COLO829 (cell line): ENCODE results near the gene SIGLEC6.
"Not testable (repeated sequence)": the region's sequence is repeated elsewhere in the genome, so short reads cannot be mapped to it uniquely, and the experiment has no call there.

Experiments used
- DNase-seq: peaks from one replicate; pipeline ENCODE4 v3.0.0; 2012; ENCODE audit warnings: low spot score

The SIGLEC6 gene

DNA sequence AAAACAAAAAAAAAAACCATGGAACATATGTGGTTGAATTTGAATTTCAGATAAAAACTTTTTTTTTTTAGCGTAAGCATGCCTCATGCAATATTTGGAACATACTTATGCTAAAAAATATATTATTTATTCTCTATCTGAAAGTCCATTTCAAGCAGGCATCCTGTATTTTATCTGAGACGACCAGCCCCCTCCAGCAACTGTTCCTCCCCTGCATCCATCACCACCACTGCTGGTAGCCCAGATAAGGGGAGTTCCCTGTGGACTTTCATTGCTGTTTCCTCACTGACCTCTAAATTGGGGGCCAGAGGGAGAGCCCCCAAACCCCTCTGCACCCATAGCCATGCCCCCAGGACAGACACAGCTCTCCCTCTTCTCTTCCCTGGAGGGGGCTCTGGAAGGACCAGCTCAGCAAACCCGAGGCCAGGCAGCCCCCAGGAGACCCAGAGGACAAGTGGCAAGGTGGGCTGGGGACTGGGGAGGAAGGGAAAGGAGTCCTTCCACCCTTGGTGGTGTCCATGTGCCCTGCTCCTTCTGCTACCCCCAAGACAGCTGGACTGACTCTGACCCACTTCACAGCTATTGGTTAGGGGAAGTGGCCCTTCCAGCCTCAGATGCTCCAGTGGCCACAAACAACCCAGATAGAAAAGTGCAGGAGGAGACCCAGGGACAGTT is 23.3 kb downstream of the SIGLEC6 start:
- no peak for DNase-seq

- DNase-seq: no peak
Observed at GRCh38 chr19:51507640-51508058, 23.8 kb downstream of the SIGLEC6 start.

DNA sequence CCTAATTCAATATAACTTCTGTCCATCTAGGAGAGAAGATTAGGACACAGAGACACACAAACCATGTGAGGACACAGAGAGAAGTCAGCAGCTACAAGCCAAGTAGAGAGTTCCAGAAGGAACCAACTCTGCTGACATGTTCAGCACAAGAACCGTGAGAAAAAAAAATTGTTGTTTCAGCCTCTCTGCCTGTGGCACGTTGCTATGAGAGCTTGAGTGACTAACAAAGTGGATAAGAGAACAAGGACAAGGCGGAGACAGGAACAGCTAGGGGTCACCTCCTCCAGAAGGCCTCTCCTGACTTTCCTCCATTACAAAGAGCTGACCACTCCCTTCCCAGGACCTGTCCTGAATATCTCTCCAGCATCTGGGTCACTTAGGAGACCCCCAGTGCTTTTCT is 24.3 kb downstream of the SIGLEC6 start:
- DNase-seq: no peak

GRCh38 chr19:51505904-51506303 is 25.6 kb downstream of the SIGLEC6 start:
- no peak for DNase-seq

DNA sequence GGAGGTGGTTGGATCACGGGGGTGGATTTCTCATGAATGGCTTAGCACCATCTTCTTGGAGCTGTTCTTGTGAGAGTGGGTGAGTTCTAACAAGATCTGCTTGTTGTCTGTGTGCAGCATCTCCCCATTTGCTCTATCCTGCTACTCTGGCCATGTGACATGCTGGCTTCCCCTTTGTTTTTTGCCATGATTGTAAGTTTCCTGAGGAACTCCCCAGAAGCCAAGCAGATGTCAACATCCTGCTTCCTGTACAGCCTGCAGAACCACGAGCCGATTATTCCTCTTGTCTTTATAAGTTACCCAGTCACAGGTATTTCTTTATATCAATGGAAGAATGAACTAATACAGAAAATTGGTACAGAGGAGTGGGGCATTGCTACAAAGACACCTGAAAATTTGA is 27.6 kb downstream of the SIGLEC6 start:
- no peak for DNase-seq

DNA sequence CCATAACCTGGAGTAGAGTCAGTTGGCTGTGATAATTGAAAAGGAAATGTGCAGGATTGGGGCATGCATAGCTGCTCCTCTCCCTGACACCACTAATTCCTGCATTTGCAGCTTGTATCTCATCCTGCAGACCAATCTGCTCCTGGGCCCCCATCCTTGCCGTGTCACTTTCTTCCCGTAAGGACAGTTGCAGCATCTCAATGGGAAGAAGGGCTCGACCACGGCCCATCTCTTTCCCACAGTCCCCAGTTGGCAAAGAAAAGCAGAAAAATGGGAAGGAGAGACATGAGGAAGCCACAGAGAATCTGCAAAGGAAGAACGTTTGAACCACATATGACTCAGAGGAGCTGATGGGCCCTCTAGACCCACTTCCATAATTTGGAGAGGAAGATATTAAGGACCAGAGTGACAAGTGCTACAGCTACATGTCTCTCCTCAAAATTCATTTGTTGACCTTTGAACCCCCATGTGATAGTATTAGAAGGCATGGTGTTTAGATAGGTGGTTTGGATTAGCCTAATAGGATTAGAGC is 28.1 kb downstream of the SIGLEC6 start:
- no peak for DNase-seq

DNA sequence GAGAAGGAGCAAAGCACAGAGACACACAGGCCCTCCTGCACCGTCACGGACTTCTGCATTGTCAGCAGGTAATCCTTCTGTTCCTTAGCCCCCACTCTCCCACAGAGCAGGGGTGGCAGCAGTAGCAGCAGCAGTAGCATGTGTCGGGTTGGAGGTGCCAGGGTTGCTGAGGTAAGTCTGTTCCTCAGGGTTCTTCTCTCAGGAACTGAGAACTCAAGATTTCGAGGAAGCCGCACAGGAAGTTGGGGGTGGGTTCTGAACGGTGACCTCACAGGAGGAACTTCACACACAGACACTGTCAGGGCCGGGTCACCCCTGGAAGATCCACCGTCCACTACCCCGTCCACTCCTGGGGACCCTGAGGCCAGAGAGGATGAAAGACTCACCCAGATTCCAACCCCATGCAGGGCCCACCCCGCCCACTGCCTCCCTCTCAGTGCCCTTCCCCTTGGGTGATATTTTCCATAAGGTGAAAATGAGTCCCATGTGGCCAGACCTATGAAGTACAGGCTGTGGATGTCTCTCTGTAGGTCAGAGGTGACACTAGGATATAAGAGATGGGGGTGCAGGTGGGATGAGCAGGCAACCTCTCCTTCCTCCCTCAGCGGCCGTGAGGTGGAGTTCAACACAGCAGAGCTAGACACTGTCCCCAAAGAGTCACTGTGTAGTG is 29.7 kb downstream of the SIGLEC6 start, which contains the start of gene SIGLEC12:
Gene SIGLEC12 (minus strand): TSS at position 207 of the 670 bp plus-strand sequence. CDS start 67 bp downstream, at position 140.
- no peak for DNase-seq

GRCh38 chr19:51500931-51501330 is 30.5 kb downstream of the SIGLEC6 start:
- not testable (repeated sequence) for DNase-seq

- no peak for DNase-seq
Observed at GRCh38 chr19:51497666-51498065, 33.8 kb downstream of the SIGLEC6 start.

DNA sequence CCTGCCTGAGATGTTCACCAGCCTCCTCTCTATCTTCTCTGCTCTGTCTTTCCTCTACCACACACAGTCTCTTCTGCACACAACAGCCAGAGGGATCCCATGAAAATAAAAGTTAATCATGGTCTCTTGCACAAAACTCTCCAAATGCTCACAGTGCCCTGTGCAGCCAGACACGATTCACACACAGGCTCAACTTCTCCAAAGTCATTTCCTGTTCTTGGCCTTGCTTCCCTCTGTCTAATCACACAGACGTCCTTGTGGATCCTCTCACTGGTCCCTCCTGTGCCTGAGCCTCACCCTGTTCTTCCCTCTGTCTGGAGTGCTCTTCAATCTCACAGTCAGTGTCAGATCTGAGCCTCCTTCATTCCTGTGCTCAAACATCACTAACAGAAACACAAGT is 37.7 kb downstream of the SIGLEC6 start:
- no peak for DNase-seq

DNA sequence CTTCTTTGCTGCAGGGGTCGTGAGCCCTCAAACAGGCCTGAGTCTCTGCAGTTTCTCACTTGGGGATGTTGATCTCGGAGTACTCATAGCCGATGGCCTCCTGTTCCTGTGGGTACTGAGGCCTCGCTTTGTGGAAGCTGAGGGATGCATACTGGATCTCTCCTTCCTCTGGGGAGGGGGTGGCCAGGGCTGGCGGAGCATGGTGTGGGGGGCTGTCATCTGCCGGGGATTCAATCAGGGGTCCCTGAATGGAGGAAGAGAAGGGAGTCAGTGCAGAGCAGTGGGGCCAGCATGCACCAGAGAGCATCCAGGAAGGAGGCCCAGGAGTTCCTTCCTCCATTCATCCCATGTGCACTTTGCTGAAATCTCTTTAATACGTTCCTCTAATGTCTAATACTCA is 39.9 kb downstream of the SIGLEC6 start:
- DNase-seq: no peak

DNA sequence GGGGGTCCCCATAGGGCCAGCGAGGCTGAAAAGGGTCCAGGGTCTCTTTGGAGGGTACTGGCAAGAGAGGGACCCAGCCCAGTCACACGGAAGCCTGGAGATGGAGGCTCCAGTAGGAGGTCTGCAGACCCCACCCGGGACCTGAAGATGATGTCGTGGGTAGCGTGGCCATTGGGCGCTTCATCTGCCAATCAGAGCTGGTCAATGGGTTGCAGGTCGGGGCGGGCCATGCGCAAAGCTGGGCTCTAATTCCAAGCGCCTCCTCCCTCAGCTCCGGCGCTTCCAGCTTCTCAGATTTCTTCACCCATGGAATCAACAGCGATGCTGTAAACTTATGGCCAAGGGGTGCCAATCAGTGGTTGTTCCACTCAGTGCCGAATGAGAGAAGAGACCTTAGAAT is 40.8 kb downstream of the SIGLEC6 start:
- no peak for DNase-seq

GRCh38 chr19:51489113-51489512 is 42.4 kb downstream of the SIGLEC6 start:
- DNase-seq: no peak

DNA sequence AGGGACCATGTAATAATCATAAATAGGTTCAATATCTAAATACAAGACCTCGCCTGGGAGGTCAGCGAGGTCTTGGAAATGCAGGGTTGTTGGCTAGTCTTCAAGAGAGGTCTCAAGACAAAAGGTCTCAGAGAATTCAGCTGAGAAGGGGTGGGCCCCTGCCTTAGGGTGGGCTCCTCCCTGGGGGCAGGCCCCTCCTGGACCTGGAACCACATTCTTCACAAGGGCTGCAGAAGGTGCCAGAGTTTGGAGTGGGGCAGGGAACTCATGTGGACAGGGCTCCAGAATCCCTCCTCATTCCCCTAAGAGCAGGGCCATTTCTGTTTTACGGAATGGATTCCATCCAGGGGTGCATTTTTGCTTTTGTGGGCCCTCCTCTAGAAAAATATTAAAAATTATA is 43.0 kb downstream of the SIGLEC6 start:
- DNase-seq: no peak

- DNase-seq: no peak
Observed at GRCh38 chr19:51485960-51486660, 45.4 kb downstream of the SIGLEC6 start.

- peak; percentile 21 for DNase-seq
Observed at GRCh38 chr19:51480590-51480989, 50.9 kb downstream of the SIGLEC6 start.

DNA sequence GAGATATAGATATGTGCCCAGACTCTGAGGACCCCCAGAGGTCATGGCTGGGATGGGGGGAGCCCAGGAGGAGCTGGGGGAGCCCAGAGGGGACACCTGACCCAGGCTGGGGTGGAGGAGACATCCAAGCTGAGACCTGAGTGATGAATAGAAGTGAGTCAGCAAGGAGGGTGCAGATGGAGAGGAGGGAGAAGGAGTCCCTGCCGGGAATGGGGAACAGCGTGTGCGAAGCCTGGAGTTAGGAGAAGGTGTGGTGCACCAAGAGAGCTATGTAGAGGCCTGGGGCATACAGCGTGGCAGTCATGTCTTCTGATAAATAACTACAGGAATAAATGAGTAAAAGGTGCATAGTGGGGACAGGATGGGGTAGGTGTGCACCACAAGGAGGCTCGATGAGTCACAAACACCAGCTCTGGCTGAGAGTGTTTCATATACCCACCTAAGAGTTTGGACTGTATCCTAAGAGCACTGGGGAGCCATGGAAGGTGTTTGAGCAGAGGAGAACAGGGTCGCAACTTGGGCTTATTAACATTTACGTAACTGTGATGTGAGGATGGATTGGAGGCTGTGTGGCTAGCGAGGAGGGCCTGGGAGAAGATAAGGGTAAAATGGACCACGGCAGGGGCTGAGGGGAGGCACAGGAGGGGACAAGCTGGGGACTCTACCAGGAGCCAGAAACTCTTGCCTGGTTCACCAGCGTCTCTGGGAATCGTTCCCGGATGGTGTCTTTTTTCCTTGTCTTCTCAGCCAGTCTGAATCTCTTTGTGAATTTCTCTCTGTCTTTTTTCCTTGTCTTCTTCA is 51.7 kb downstream of the SIGLEC6 start:
- DNase-seq: no peak

DNA sequence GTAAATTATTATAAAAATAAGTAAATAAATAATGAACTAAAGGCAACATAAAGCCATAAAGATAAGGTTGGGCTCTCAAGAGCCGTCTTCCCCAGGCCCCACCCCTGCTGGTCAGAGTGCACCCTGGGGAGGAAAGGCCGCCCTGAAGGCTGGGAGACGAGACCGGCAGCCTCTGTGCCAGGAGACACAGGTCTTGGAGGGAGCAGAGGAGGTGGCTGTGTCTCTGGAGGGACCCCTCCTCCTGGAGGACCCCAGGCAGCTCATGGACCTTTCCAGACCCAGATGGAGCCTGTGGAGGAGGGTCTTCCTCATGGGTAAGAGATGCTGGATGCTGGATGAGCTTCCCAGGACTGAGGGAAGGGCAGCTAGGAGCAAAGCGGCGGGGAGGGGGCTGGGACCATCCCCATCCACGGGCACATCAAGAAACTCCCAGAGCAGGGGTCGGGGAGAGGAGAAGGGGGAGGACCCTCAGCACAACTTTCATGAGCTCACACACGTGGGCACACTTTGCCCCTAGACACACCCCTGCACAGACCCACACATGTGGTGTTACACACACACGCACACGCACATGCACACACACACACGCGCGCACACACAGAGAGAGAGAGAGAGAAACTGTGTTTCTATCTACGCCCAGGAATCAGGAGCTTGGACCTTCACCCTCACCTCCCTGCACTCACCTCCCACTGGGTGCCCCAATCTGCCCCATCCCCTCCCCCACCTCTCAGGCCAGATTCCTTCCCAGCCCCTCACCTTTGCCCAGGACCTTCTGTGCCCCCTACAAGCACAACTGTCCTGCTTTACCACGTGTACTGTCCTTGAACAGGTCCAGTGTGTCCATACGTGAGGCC is 52.9 kb downstream of the SIGLEC6 start, which contains the start of gene CEACAM18:
Gene CEACAM18 (plus strand): TSS at position 159 of the 854 bp plus-strand sequence.
- DNase-seq: no peak

DNA sequence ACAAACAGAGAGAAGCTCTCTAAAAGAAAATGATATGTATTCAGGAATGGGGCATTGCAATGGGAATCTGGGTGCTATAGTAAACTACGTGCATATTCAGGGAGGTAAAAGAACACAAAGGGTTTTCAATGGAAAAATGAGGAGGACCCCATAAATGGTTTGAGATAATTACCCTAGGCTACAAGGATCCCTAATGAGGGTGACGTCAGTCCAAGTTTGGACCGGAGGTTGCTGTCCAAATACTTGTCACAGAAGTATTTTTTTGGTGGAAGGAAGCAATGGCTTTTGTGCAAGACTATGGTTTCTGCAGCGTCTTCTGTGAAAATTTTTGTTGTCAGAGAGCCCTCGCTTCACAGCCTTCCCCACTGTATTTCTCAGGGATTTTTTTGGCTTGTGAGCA is 54.1 kb downstream of the SIGLEC6 start:
- DNase-seq: no peak

DNA sequence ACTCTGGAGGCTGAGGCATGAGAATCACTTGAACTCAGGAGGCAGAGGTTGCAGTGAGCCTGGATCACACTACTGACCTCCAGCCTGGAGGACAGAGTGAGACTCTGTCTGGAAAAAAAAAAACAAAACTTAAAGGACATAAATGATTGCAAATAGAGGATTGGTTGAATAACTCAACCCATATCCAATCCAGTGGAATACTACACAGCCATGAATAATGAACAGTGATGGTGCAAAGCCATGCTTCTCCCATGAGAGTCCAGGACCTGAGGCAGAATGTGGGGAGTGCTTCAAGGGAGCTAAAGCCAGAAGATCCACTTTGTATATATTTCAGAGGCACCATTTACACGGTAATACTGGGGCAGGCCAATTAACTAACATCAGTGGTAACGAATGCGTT is 55.3 kb downstream of the SIGLEC6 start:
- no peak for DNase-seq
